Neural cell (in vitro differentiated cells): ENCODE results near the gene IFI16. TPM values are rescaled to one million over a fixed set of nuclear protein-coding genes. Genes with fewer than 3 reads are reported as not detected.

Experiments used
- H2AFZ ChIP-seq: fragments of 200-600, 300-800 bp; sonication (generic), shearing (Covaris generic); 2 replicates; pipeline ENCODE4 v1.6.0; 2014; ENCODE audit warnings: low read depth, mild to moderate bottlenecking, antibody characterized with exemption, low read length, moderate library complexity
- H3F3A ChIP-seq: fragments of 200-600 bp; shearing (Covaris generic); 2 replicates; pipeline ENCODE4 v1.6.1; 2016; ENCODE audit warnings: mild to moderate bottlenecking, moderate library complexity, mixed read lengths, antibody characterized with exemption, low read length; ENCODE audit not compliant: insufficient read depth, poor library complexity, severe bottlenecking
- H3K27ac ChIP-seq: fragments of 200-600, 300-800 bp; sonication (generic), shearing (Covaris generic); 2 replicates; pipeline ENCODE4 v1.5.1; 2014; ENCODE audit warnings: mild to moderate bottlenecking, low read length, moderate library complexity
- H3K27me3 ChIP-seq: fragments of 300-800, 200-600 bp; sonication (generic), shearing (Covaris generic); 2 replicates; pipeline ENCODE4 v1.6.0; 2014; ENCODE audit warnings: mild to moderate bottlenecking, low read depth, low read length, moderate library complexity; ENCODE audit not compliant: insufficient read depth
- H3K36me3 ChIP-seq: fragments of 300-800, 200-600 bp; sonication (generic), shearing (Covaris generic); 2 replicates; pipeline ENCODE4 v1.5.1; 2014; ENCODE audit warnings: mild to moderate bottlenecking, antibody characterized with exemption, low read length, moderate library complexity; ENCODE audit not compliant: insufficient read depth
- H3K4me2 ChIP-seq: fragments of 300-800, 200-600 bp; sonication (generic), shearing (Covaris generic); 2 replicates; pipeline ENCODE4 v1.6.0; 2014; ENCODE audit warnings: mild to moderate bottlenecking, low read length
- H3K4me3 ChIP-seq: fragments of 300-800, 200-600 bp; sonication (generic), shearing (Covaris generic); 2 replicates; pipeline ENCODE4 v1.5.1; 2014; ENCODE audit warnings: mild to moderate bottlenecking, low read length, moderate library complexity
- H3K79me2 ChIP-seq: fragments of 200-600 bp; shearing (Covaris generic); replicated peaks from 2 replicates; pipeline ENCODE4 v1.6.0; 2014; ENCODE audit warnings: mild to moderate bottlenecking, low read length, moderate library complexity; ENCODE audit not compliant: insufficient read depth
- H3K9ac ChIP-seq: fragments of 300-800, 200-600 bp; sonication (generic), shearing (Covaris generic); 2 replicates; pipeline ENCODE4 v1.6.1; 2016; ENCODE audit warnings: mild to moderate bottlenecking, low read length, mixed read lengths
- H3K9me2 ChIP-seq: fragments of 200-600 bp; shearing (Covaris generic); 2 replicates; pipeline ENCODE4 v1.6.1; 2016; ENCODE audit warnings: mild to moderate bottlenecking, low read length, mixed read lengths; ENCODE audit not compliant: insufficient read depth
- H3K9me3 ChIP-seq: fragments of 200-600, 300-800 bp; sonication (generic), shearing (Covaris generic); 2 replicates; pipeline ENCODE4 v1.6.1; 2016; ENCODE audit warnings: mild to moderate bottlenecking, mixed run types, low read length, moderate library complexity, mixed read lengths
- H4K20me1 ChIP-seq: fragments of 200-600 bp; shearing (Covaris generic); 2 replicates; pipeline ENCODE4 v1.6.1; 2016; ENCODE audit warnings: mild to moderate bottlenecking, mixed run types; ENCODE audit not compliant: insufficient read depth
- EP300 ChIP-seq: fragments of 450-650 bp; conservative IDR thresholded peaks from 2 replicates; pipeline ENCODE4 v1.6.1; 2014; ENCODE audit warnings: antibody characterized with exemption, mild to moderate bottlenecking, moderate library complexity; ENCODE audit not compliant: poor library complexity, severe bottlenecking
- EZH2 ChIP-seq: fragments of 200-600, 300-800 bp; shearing (Covaris generic), sonication (generic); IDR thresholded peaks from 2 replicates; pipeline ENCODE4 v1.6.1; 2014; ENCODE audit warnings: antibody characterized with exemption, low read length, borderline replicate concordance, mild to moderate bottlenecking; ENCODE audit not compliant: insufficient read depth, poor library complexity, severe bottlenecking
- MXI1 ChIP-seq: fragments of 450-650 bp; conservative IDR thresholded peaks from 2 replicates; pipeline ENCODE4 v1.6.1; 2014; ENCODE audit warnings: antibody characterized with exemption, mild to moderate bottlenecking; ENCODE audit not compliant: poor library complexity, severe bottlenecking
- POLR2AphosphoS5 ChIP-seq: IDR thresholded peaks from 2 replicates; pipeline ENCODE4 v1.6.1; 2012
- RAD21 ChIP-seq: fragments of 450-650 bp; conservative IDR thresholded peaks from 2 replicates; pipeline ENCODE4 v1.6.1; 2014; ENCODE audit warnings: antibody characterized with exemption, mild to moderate bottlenecking, moderate library complexity
- SMC3 ChIP-seq: fragments of 450-650 bp; conservative IDR thresholded peaks from 2 replicates; pipeline ENCODE4 v1.6.1; 2014; ENCODE audit warnings: antibody characterized with exemption, mild to moderate bottlenecking, moderate library complexity; ENCODE audit not compliant: poor library complexity
- TAF1 ChIP-seq: IDR thresholded peaks from 2 replicates; pipeline ENCODE4 v1.6.1; 2012; ENCODE audit warnings: low read depth
- polyA plus RNA-seq: library from polyadenylated mRNA; depleted of rRNA; stranded (reverse); fragments of >200 nt; gene quantifications from 2 replicates; pipeline ENCODE4 v1.2.3, GENCODE V29; 2014
- TF ChIP-seq, protein P1 (sequence below): IDR thresholded peaks from 2 replicates; pipeline ENCODE4 v1.6.1; 2012; ENCODE audit warnings: borderline replicate concordance
- TF ChIP-seq, protein P2 (sequence below): fragments of 450-650 bp; IDR thresholded peaks from 2 replicates; pipeline ENCODE4 v1.5.1; 2014; ENCODE audit warnings: antibody characterized with exemption, mild to moderate bottlenecking, moderate library complexity; ENCODE audit not compliant: poor library complexity, severe bottlenecking

The IFI16 gene
- polyA plus RNA-seq, 1 donor from 2014 or later, result not detected

DNA sequence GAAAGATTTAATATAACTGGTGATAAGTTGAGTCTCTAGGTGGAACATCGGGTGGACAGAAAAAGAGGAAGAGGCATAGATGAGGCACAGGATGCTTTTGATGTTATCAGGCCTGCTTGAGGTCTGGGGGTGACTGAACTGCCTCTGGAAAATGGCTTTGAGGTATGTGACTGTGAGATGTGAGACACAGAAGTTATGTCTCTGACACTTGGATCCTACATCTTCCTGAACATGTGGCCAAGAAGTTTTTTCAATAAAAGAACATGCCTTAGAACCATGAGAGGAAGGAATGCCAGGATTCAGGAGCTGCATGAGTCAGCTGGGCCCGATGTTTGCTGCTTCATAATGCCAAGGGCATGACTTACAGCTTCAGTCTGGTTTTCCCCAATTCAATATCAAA lies 78.3 kb downstream of the IFI16 start:
- H2AFZ ChIP-seq, result no peak overlapping the region

DNA sequence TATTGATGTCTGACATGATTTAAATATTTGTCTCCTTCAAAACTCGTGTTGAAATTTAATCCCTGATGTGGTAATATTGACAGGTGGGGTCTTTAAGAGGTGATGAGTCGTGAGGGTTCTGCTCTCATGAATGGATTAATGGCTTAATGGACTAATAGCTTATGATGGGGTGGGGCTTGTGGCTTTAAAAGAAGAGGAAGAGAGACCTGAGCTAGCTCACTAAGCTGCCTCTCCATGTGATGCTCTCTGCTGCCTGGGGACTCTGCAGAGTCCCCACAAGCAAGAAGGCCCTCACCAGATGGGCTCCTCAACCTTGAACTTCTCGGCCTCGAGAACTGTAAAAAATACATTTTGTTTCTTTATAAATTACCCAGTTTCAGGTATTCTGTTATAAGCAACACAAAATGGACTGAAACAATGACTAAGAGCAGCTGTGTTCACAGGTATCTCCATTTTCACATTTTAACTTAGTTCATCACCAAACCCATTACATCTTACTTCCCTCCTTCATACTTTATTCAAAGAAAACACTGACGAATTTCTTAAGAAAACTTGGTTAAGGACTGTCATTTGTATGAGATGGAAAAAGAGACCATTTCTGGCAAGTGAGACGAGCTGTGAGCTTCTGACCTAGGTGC lies 79.0 kb downstream of the IFI16 start:
- no peaks in the 10 kb centered on the region for H3K9me3 ChIP-seq
- TF ChIP-seq EZH2 (no peak), SMC3 (no peak), MXI1 (no peak), EP300 (no peak)
- H3K36me3 ChIP-seq, result no peaks in the 10 kb centered on the region
- no peak overlapping the region for H3K27ac ChIP-seq
- H3K9me2 ChIP-seq, result no peaks in the 10 kb centered on the region
- no peak overlapping the region for H3K4me2 ChIP-seq
- no peak overlapping the region for H3K9ac ChIP-seq
- no peaks in the 10 kb centered on the region for H4K20me1 ChIP-seq
- H3K27me3 ChIP-seq, result no peaks in the 10 kb centered on the region
- H3F3A ChIP-seq, result no peaks in the 10 kb centered on the region
- no peaks in the 10 kb centered on the region for H3K79me2 ChIP-seq
- H2AFZ ChIP-seq, result no peak overlapping the region
- no peak overlapping the region for H3K4me3 ChIP-seq

More for the DNA sequence above, 78.3 kb downstream of the IFI16 start:
- H3K9me2 ChIP-seq, result no peaks in the 10 kb centered on the region
- no peaks in the 10 kb centered on the region for H3K9me3 ChIP-seq
- no peaks in the 10 kb centered on the region for H3K36me3 ChIP-seq
- no peak overlapping the region for H3K4me2 ChIP-seq
- H4K20me1 ChIP-seq, result no peaks in the 10 kb centered on the region
- no peak overlapping the region for H3K27ac ChIP-seq
- H3F3A ChIP-seq, result no peaks in the 10 kb centered on the region
- TF ChIP-seq TAF1, result no peak
- TF ChIP-seq, protein P1, sequence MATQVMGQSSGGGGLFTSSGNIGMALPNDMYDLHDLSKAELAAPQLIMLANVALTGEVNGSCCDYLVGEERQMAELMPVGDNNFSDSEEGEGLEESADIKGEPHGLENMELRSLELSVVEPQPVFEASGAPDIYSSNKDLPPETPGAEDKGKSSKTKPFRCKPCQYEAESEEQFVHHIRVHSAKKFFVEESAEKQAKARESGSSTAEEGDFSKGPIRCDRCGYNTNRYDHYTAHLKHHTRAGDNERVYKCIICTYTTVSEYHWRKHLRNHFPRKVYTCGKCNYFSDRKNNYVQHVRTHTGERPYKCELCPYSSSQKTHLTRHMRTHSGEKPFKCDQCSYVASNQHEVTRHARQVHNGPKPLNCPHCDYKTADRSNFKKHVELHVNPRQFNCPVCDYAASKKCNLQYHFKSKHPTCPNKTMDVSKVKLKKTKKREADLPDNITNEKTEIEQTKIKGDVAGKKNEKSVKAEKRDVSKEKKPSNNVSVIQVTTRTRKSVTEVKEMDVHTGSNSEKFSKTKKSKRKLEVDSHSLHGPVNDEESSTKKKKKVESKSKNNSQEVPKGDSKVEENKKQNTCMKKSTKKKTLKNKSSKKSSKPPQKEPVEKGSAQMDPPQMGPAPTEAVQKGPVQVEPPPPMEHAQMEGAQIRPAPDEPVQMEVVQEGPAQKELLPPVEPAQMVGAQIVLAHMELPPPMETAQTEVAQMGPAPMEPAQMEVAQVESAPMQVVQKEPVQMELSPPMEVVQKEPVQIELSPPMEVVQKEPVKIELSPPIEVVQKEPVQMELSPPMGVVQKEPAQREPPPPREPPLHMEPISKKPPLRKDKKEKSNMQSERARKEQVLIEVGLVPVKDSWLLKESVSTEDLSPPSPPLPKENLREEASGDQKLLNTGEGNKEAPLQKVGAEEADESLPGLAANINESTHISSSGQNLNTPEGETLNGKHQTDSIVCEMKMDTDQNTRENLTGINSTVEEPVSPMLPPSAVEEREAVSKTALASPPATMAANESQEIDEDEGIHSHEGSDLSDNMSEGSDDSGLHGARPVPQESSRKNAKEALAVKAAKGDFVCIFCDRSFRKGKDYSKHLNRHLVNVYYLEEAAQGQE, result no peak
- TF ChIP-seq EP300, result no peak
- no peak for TF ChIP-seq EZH2
- no peak for TF ChIP-seq MXI1
- no peak for TF ChIP-seq POLR2AphosphoS5
- TF ChIP-seq SMC3, result no peak
- TF ChIP-seq, protein P2, sequence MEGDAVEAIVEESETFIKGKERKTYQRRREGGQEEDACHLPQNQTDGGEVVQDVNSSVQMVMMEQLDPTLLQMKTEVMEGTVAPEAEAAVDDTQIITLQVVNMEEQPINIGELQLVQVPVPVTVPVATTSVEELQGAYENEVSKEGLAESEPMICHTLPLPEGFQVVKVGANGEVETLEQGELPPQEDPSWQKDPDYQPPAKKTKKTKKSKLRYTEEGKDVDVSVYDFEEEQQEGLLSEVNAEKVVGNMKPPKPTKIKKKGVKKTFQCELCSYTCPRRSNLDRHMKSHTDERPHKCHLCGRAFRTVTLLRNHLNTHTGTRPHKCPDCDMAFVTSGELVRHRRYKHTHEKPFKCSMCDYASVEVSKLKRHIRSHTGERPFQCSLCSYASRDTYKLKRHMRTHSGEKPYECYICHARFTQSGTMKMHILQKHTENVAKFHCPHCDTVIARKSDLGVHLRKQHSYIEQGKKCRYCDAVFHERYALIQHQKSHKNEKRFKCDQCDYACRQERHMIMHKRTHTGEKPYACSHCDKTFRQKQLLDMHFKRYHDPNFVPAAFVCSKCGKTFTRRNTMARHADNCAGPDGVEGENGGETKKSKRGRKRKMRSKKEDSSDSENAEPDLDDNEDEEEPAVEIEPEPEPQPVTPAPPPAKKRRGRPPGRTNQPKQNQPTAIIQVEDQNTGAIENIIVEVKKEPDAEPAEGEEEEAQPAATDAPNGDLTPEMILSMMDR, result no peak
- no peak for TF ChIP-seq RAD21
- no peaks in the 10 kb centered on the region for H3K79me2 ChIP-seq
- no peak overlapping the region for H3K4me3 ChIP-seq
- H3K9ac ChIP-seq, result no peak overlapping the region
- H3K27me3 ChIP-seq, result no peaks in the 10 kb centered on the region
